Medulla oblongata (tissue), 1 donor: ENCODE measurements around the gene NUDCD3.

Experiments used
- DNase-seq: peaks from one replicate; pipeline ENCODE4 v3.0.0-alpha.2; 2015; ENCODE audit errors: extremely low spot score

Gene NUDCD3

GRCh38 chr7:44384586-44385433, 105.6 kb downstream of the NUDCD3 start:
- peak; percentile 14 for DNase-seq

- DNase-seq, result peak; percentile 44
Observed at GRCh38 chr7:44383566-44383965, 106.9 kb downstream of the NUDCD3 start.

GRCh38 chr7:44382459-44383265, 107.8 kb downstream of the NUDCD3 start:
- DNase-seq, result peak; percentile 87

- DNase-seq, result no peak
Observed at GRCh38 chr7:44381494-44382220, 108.8 kb downstream of the NUDCD3 start.

GRCh38 chr7:44380831-44381493, 109.5 kb downstream of the NUDCD3 start:
- peak; percentile 26 for DNase-seq

- no peak for DNase-seq
Observed at GRCh38 chr7:44380189-44380830, 110.1 kb downstream of the NUDCD3 start.

- no peak for DNase-seq
Observed at GRCh38 chr7:44379366-44380188, 110.9 kb downstream of the NUDCD3 start.

- no peak for DNase-seq
Observed at GRCh38 chr7:44378744-44379143, 111.7 kb downstream of the NUDCD3 start.

GRCh38 chr7:44377681-44378421, 112.6 kb downstream of the NUDCD3 start:
- DNase-seq, result peak; percentile 46

- no peak for DNase-seq
Observed at GRCh38 chr7:44377134-44377463, 113.4 kb downstream of the NUDCD3 start.

GRCh38 chr7:44376429-44377133, 113.9 kb downstream of the NUDCD3 start:
- no peak for DNase-seq

- DNase-seq, result no peak
Observed at GRCh38 chr7:44375926-44376342, 114.5 kb downstream of the NUDCD3 start.

GRCh38 chr7:44375236-44375699, 115.2 kb downstream of the NUDCD3 start:
- DNase-seq, result no peak

GRCh38 chr7:44374007-44374763, 116.3 kb downstream of the NUDCD3 start:
- no peak for DNase-seq

- no peak for DNase-seq
Observed at GRCh38 chr7:44373418-44373740, 117.1 kb downstream of the NUDCD3 start.

GRCh38 chr7:44372560-44373417, 117.7 kb downstream of the NUDCD3 start:
- no peak for DNase-seq

GRCh38 chr7:44368885-44369284, 121.6 kb downstream of the NUDCD3 start:
- DNase-seq, result no peak
